ENCODE measurements around the gene GRB7.

The GRB7 gene

GRCh38 chr17:39742856-39743436 lies 5.2 kb downstream of the GRB7 start:
- Histone ChIP-seq H3K9ac (ENCODE audit: low read length) (no peak overlapping the region), H3K56ac (ENCODE audit: low read length) (no peak overlapping the region), H2BK15ac (replicated peaks; ENCODE audit: low read depth) (no peak overlapping the region), H3K27me3 (ENCODE audit: insufficient read depth, low read length, poor library complexity) (no peaks in the 10 kb centered on the region), H2BK120ac (ENCODE audit: low read depth, low read length) (no peak overlapping the region), H3K18ac (ENCODE audit: low read length) (no peak overlapping the region), H3K36me3 (ENCODE audit: control insufficient read depth, insufficient read depth, low read length) (peaks cover 2% of the 10 kb centered on the region), H3K23ac (ENCODE audit: low read length) (no peak overlapping the region), H3K27ac (ENCODE audit: low read depth, low read length) (no peak overlapping the region), H3K4ac (ENCODE audit: low read depth, low read length) (no peak overlapping the region), H3K79me1 (ENCODE audit: low read length) (no peaks in the 10 kb centered on the region), H3K79me2 (ENCODE audit: control insufficient read depth, insufficient read depth, low read length) (peaks cover 4% of the 10 kb centered on the region), H4K5ac (ENCODE audit: low read length) (no peak overlapping the region), H2AK5ac (ENCODE audit: low read length) (no peak overlapping the region), H3K4me3 (ENCODE audit: low read length) (no peak overlapping the region), H4K8ac (ENCODE audit: low read depth, low read length) (no peak overlapping the region), H3K4me1 (ENCODE audit: control insufficient read depth, low read depth, low read length) (no peaks in the 10 kb centered on the region), H3K4me2 (ENCODE audit: low read length) (no peak overlapping the region), H2BK5ac (ENCODE audit: low read length) (no peak overlapping the region)
- WGBS (ENCODE audit: extremely low coverage, insufficient coverage, low lambda C conversion rate) = no CpG with 5 or more reads among the region's 21 CpGs
- DNase-seq = no peak

DNA sequence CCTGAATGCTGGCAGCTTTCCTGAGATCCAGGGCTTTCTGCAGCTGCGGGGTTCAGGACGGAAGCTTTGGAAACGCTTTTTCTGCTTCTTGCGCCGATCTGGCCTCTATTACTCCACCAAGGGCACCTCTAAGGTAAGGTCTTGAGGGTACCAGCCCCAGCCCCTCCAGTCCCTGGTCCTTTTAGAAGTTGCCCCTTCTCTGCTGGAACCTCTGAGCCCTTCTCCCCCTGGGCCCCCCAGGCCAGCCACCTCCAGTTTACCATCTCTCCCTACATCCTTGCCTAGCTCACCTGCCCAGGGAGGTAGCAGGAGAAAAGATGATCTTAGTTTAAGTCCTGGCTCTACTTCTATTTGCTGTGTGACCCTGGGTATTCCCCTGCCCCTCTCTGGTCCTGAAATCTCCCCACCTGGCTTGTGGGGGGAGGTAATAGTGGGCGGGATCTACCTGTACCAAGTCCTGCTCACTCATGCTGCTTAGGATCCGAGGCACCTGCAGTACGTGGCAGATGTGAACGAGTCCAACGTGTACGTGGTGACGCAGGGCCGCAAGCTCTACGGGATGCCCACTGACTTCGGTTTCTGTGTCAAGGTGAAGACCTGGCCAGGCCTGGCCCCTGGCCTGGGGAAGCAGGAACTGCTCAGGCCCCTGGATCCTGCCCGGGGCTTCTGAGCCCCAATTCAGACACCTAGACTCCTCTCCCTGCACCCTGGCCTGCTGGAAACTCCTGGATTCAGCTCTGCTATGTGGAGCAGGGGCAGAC lies 6.5 kb downstream of the GRB7 start:
- no peaks in the 10 kb centered on the region for H3K27me3 ChIP-seq (ENCODE audit: insufficient read depth, low read length, poor library complexity)
- WGBS (ENCODE audit: extremely low coverage, insufficient coverage, low lambda C conversion rate) = no CpG with 5 or more reads among the region's 16 CpGs
- no peak overlapping the region for H3K56ac ChIP-seq (ENCODE audit: low read length)
- no peak overlapping the region for H2BK15ac ChIP-seq (replicated peaks; ENCODE audit: low read depth)
- DNase-seq = no peak
- H3K23ac ChIP-seq (ENCODE audit: low read length) = no peak overlapping the region
- no peak overlapping the region for H4K8ac ChIP-seq (ENCODE audit: low read depth, low read length)
- no peak overlapping the region for H2AK5ac ChIP-seq (ENCODE audit: low read length)
- H3K27ac ChIP-seq (ENCODE audit: low read depth, low read length) = no peak overlapping the region
- H3K18ac ChIP-seq (ENCODE audit: low read length) = no peak overlapping the region
- H3K4ac ChIP-seq (ENCODE audit: low read depth, low read length) = no peak overlapping the region
- peaks cover 4% of the 10 kb centered on the region for H3K79me2 ChIP-seq (ENCODE audit: control insufficient read depth, insufficient read depth, low read length)
- H3K9ac ChIP-seq (ENCODE audit: low read length) = no peak overlapping the region
- no peak overlapping the region for H3K4me2 ChIP-seq (ENCODE audit: low read length)
- H3K36me3 ChIP-seq (ENCODE audit: control insufficient read depth, insufficient read depth, low read length) = peaks cover 2% of the 10 kb centered on the region
- no peaks in the 10 kb centered on the region for H3K79me1 ChIP-seq (ENCODE audit: low read length)
- no peak overlapping the region for H2BK120ac ChIP-seq (ENCODE audit: low read depth, low read length)
- H4K5ac ChIP-seq (ENCODE audit: low read length) = no peak overlapping the region
- no peaks in the 10 kb centered on the region for H3K4me1 ChIP-seq (ENCODE audit: control insufficient read depth, low read depth, low read length)
- H2BK5ac ChIP-seq (ENCODE audit: low read length) = no peak overlapping the region
- no peak overlapping the region for H3K4me3 ChIP-seq (ENCODE audit: low read length)

- Histone ChIP-seq H3K36me3 (ENCODE audit: control insufficient read depth, insufficient read depth, low read length) (peaks cover 2% of the 10 kb centered on the region), H2BK120ac (ENCODE audit: low read depth, low read length) (no peak overlapping the region), H2BK5ac (ENCODE audit: low read length) (no peak overlapping the region), H3K4ac (ENCODE audit: low read depth, low read length) (no peak overlapping the region), H3K18ac (ENCODE audit: low read length) (no peak overlapping the region), H3K4me1 (ENCODE audit: control insufficient read depth, low read depth, low read length) (no peaks in the 10 kb centered on the region), H4K5ac (ENCODE audit: low read length) (no peak overlapping the region), H3K4me3 (ENCODE audit: low read length) (no peak overlapping the region), H3K79me2 (ENCODE audit: control insufficient read depth, insufficient read depth, low read length) (peaks cover 4% of the 10 kb centered on the region), H2BK15ac (replicated peaks; ENCODE audit: low read depth) (no peak overlapping the region), H3K79me1 (ENCODE audit: low read length) (no peaks in the 10 kb centered on the region), H3K56ac (ENCODE audit: low read length) (no peak overlapping the region), H3K9ac (ENCODE audit: low read length) (no peak overlapping the region), H4K8ac (ENCODE audit: low read depth, low read length) (no peak overlapping the region), H2AK5ac (ENCODE audit: low read length) (no peak overlapping the region), H3K23ac (ENCODE audit: low read length) (no peak overlapping the region), H3K27me3 (ENCODE audit: insufficient read depth, low read length, poor library complexity) (no peaks in the 10 kb centered on the region), H3K4me2 (ENCODE audit: low read length) (no peak overlapping the region), H3K27ac (ENCODE audit: low read depth, low read length) (no peak overlapping the region)
- DNase-seq = no peak
- no CpG with 5 or more reads among the region's 8 CpGs for WGBS (ENCODE audit: extremely low coverage, insufficient coverage, low lambda C conversion rate)
Observed at GRCh38 chr17:39744836-39745215, 7.1 kb downstream of the GRB7 start.

GRCh38 chr17:39745335-39746144 lies 7.8 kb downstream of the GRB7 start:
- no peak overlapping the region for H2BK15ac ChIP-seq (replicated peaks; ENCODE audit: low read depth)
- H3K4me3 ChIP-seq (ENCODE audit: low read length) = no peak overlapping the region
- no peaks in the 10 kb centered on the region for H3K27me3 ChIP-seq (ENCODE audit: insufficient read depth, low read length, poor library complexity)
- H3K36me3 ChIP-seq (ENCODE audit: control insufficient read depth, insufficient read depth, low read length) = peaks cover 2% of the 10 kb centered on the region
- H3K4me1 ChIP-seq (ENCODE audit: control insufficient read depth, low read depth, low read length) = no peaks in the 10 kb centered on the region
- no peak overlapping the region for H3K9ac ChIP-seq (ENCODE audit: low read length)
- H3K79me1 ChIP-seq (ENCODE audit: low read length) = no peaks in the 10 kb centered on the region
- H3K79me2 ChIP-seq (ENCODE audit: control insufficient read depth, insufficient read depth, low read length) = peaks cover 4% of the 10 kb centered on the region
- no peak overlapping the region for H3K4ac ChIP-seq (ENCODE audit: low read depth, low read length)
- no peak overlapping the region for H2BK5ac ChIP-seq (ENCODE audit: low read length)
- no peak overlapping the region for H3K56ac ChIP-seq (ENCODE audit: low read length)
- no peak overlapping the region for H3K18ac ChIP-seq (ENCODE audit: low read length)
- no peak overlapping the region for H3K23ac ChIP-seq (ENCODE audit: low read length)
- no peak overlapping the region for H3K27ac ChIP-seq (ENCODE audit: low read depth, low read length)
- H4K8ac ChIP-seq (ENCODE audit: low read depth, low read length) = no peak overlapping the region
- no peak overlapping the region for H3K4me2 ChIP-seq (ENCODE audit: low read length)
- H2BK120ac ChIP-seq (ENCODE audit: low read depth, low read length) = no peak overlapping the region
- H2AK5ac ChIP-seq (ENCODE audit: low read length) = no peak overlapping the region
- WGBS (ENCODE audit: extremely low coverage, insufficient coverage, low lambda C conversion rate) = no CpG with 5 or more reads among the region's 23 CpGs
- no peak for DNase-seq
- no peak overlapping the region for H4K5ac ChIP-seq (ENCODE audit: low read length)

GRCh38 chr17:39746145-39746461 lies 8.4 kb downstream of the GRB7 start:
- Histone ChIP-seq H3K36me3 (ENCODE audit: control insufficient read depth, insufficient read depth, low read length) (peaks cover 2% of the 10 kb centered on the region), H4K8ac (ENCODE audit: low read depth, low read length) (no peak overlapping the region), H4K5ac (ENCODE audit: low read length) (no peak overlapping the region), H2BK5ac (ENCODE audit: low read length) (no peak overlapping the region), H3K27ac (ENCODE audit: low read depth, low read length) (no peak overlapping the region), H2AK5ac (ENCODE audit: low read length) (no peak overlapping the region), H3K9ac (ENCODE audit: low read length) (no peak overlapping the region), H3K79me2 (ENCODE audit: control insufficient read depth, insufficient read depth, low read length) (peaks cover 2% of the 10 kb centered on the region), H3K4me1 (ENCODE audit: control insufficient read depth, low read depth, low read length) (no peaks in the 10 kb centered on the region), H3K56ac (ENCODE audit: low read length) (no peak overlapping the region), H3K79me1 (ENCODE audit: low read length) (no peaks in the 10 kb centered on the region), H3K4me2 (ENCODE audit: low read length) (no peak overlapping the region), H3K18ac (ENCODE audit: low read length) (no peak overlapping the region), H3K23ac (ENCODE audit: low read length) (no peak overlapping the region), H3K27me3 (ENCODE audit: insufficient read depth, low read length, poor library complexity) (no peaks in the 10 kb centered on the region), H2BK120ac (ENCODE audit: low read depth, low read length) (no peak overlapping the region), H3K4me3 (ENCODE audit: low read length) (no peak overlapping the region), H3K4ac (ENCODE audit: low read depth, low read length) (no peak overlapping the region), H2BK15ac (replicated peaks; ENCODE audit: low read depth) (no peak overlapping the region)
- DNase-seq = no peak
- WGBS (ENCODE audit: extremely low coverage, insufficient coverage, low lambda C conversion rate) = no CpG with 5 or more reads among the region's 7 CpGs

Measured in mesendoderm (in vitro differentiated cells).